Astrocyte (in vitro differentiated cells and primary cell): Measurements from ENCODE around the gene COL6A5. TPM values are rescaled to one million over a fixed set of nuclear protein-coding genes. Genes with fewer than 3 reads are reported as not detected.
"Not testable (repeated sequence)": the region's sequence is repeated elsewhere in the genome, so short reads cannot be mapped to it uniquely, and the experiment has no call there.

ENCODE experiments used
- DNase-seq: peaks from one replicate; pipeline ENCODE4 v3.0.0-alpha.2; 2010; ENCODE audit warnings: low read depth
- FAIRE-seq: peaks from 2 replicates; lab custom pipeline; 2011; peaks lifted over from hg19 to GRCh38; lab: Jason Lieb, UNC
- H2AFZ ChIP-seq: 2 replicates; pipeline ENCODE4 v1.6.0; 2012; ENCODE audit warnings: low read depth, low read length, inconsistent platforms
- H3K27ac ChIP-seq: 2 replicates; pipeline ENCODE4 v1.5.1; 2011; ENCODE audit warnings: low read depth, low read length, inconsistent platforms
- H3K27me3 ChIP-seq: 2 replicates; pipeline ENCODE4 v1.6.0; 2011; ENCODE audit warnings: low read length, inconsistent platforms; ENCODE audit not compliant: insufficient read depth
- H3K36me3 ChIP-seq: 2 replicates; pipeline ENCODE4 v1.5.1; 2011; ENCODE audit warnings: low read length, inconsistent platforms; ENCODE audit not compliant: insufficient read depth
- H3K4me1 ChIP-seq: 2 replicates; pipeline ENCODE4 v1.5.1; 2011; ENCODE audit warnings: low read length, inconsistent platforms; ENCODE audit not compliant: insufficient read depth
- H3K4me2 ChIP-seq: 2 replicates; pipeline ENCODE4 v1.6.0; 2012; ENCODE audit warnings: low read length, inconsistent platforms
- H3K4me3 ChIP-seq: 2 replicates; pipeline ENCODE4 v1.5.1; 2011; ENCODE audit warnings: low read depth, mild to moderate bottlenecking, low read length, inconsistent platforms; ENCODE audit not compliant: insufficient read depth
- H3K79me2 ChIP-seq: 2 replicates; pipeline ENCODE4 v1.6.0; 2012; ENCODE audit warnings: mild to moderate bottlenecking, low read length, inconsistent platforms; ENCODE audit not compliant: insufficient read depth
- H3K9ac ChIP-seq: 2 replicates; pipeline ENCODE4 v1.6.0; 2012; ENCODE audit warnings: mild to moderate bottlenecking, low read length, inconsistent platforms
- H3K9me3 ChIP-seq: 2 replicates; pipeline ENCODE4 v1.5.1; 2012; ENCODE audit warnings: low read depth, mild to moderate bottlenecking, low read length, inconsistent platforms; ENCODE audit not compliant: insufficient read depth
- H4K20me1 ChIP-seq: 2 replicates; pipeline ENCODE4 v1.6.0; 2012; ENCODE audit warnings: low read length, inconsistent platforms; ENCODE audit not compliant: insufficient read depth
- H3K27ac Mint-ChIP-seq: one replicate; pipeline ENCODE4 v1.8.0; 2021; ENCODE audit warnings: mild to moderate bottlenecking, mixed read lengths; ENCODE audit not compliant: unreplicated experiment
- H3K27me3 Mint-ChIP-seq: one replicate; pipeline ENCODE4 v1.8.0; 2021; ENCODE audit warnings: low read depth, mixed read lengths; ENCODE audit not compliant: unreplicated experiment
- H3K36me3 Mint-ChIP-seq: one replicate; pipeline ENCODE4 v1.8.0; 2021; ENCODE audit warnings: low read depth, mixed read lengths; ENCODE audit not compliant: unreplicated experiment
- H3K4me1 Mint-ChIP-seq: one replicate; pipeline ENCODE4 v1.8.0; 2021; ENCODE audit warnings: low read depth, mixed read lengths; ENCODE audit not compliant: unreplicated experiment
- H3K4me3 Mint-ChIP-seq: one replicate; pipeline ENCODE4 v1.8.0; 2021; ENCODE audit warnings: mild to moderate bottlenecking, moderate library complexity, mixed read lengths; ENCODE audit not compliant: unreplicated experiment
- H3K9me3 Mint-ChIP-seq: one replicate; pipeline ENCODE4 v1.8.0; 2021; ENCODE audit warnings: mild to moderate bottlenecking, mixed read lengths; ENCODE audit not compliant: unreplicated experiment
- CTCF ChIP-seq: IDR thresholded peaks from 2 replicates; pipeline ENCODE4 v1.5.1; 2011; ENCODE audit warnings: low read depth, mild to moderate bottlenecking, inconsistent platforms, low read length, moderate library complexity; ENCODE audit not compliant: insufficient read depth
- EZH2 ChIP-seq: IDR thresholded peaks from 2 replicates; pipeline ENCODE4 v1.6.1; 2012; ENCODE audit warnings: mild to moderate bottlenecking, low read length, inconsistent platforms; ENCODE audit not compliant: insufficient read depth
- total RNA-seq: library from RNA; stranded (reverse); gene quantifications from 2 replicates; pipeline ENCODE4 v1.2.1, GENCODE V29; 2021

Gene COL6A5
- total RNA-seq, 1 donor from 2014 or later, result 0.02 TPM

- no peak overlapping the region for H3K4me3 Mint-ChIP-seq
- Histone ChIP-seq H3K36me3 (no peaks in the 10 kb centered on the region), H2AFZ (no peak overlapping the region), H3K4me3 (no peak overlapping the region), H3K4me1 (no peaks in the 10 kb centered on the region), H3K9me3 (no peaks in the 10 kb centered on the region), H3K9ac (no peak overlapping the region), H3K27me3 (peaks cover 8% of the 10 kb centered on the region), H3K4me2 (no peak overlapping the region), H4K20me1 (no peaks in the 10 kb centered on the region), H3K79me2 (no peaks in the 10 kb centered on the region), H3K27ac (no peak overlapping the region)
- peaks cover 15% of the 10 kb centered on the region for H3K9me3 Mint-ChIP-seq
- no peak overlapping the region for H3K27ac Mint-ChIP-seq
- peaks cover 2% of the 10 kb centered on the region for H3K4me1 Mint-ChIP-seq
- DNase-seq (no peak), FAIRE-seq (no peak)
- TF ChIP-seq CTCF (no peak), EZH2 (no peak)
- H3K27me3 Mint-ChIP-seq, result peaks cover 3% of the 10 kb centered on the region
- H3K36me3 Mint-ChIP-seq, result no peaks in the 10 kb centered on the region
These were observed 60.5 kb downstream of the COL6A5 start for GRCh38 chr3:130405956-130406355.

GRCh38 chr3:130408253-130408652, 62.8 kb downstream of the COL6A5 start:
- H3K79me2 ChIP-seq, H4K20me1 ChIP-seq, H3K4me3 ChIP-seq, H3K4me2 ChIP-seq, H3K4me3 Mint-ChIP-seq, H3K4me1 ChIP-seq, DNase-seq, H3K27ac ChIP-seq, H3K9ac ChIP-seq, H3K36me3 Mint-ChIP-seq, H2AFZ ChIP-seq, H3K36me3 ChIP-seq, FAIRE-seq, H3K4me1 Mint-ChIP-seq, H3K27ac Mint-ChIP-seq, H3K27me3 Mint-ChIP-seq, H3K9me3 ChIP-seq, H3K27me3 ChIP-seq: not testable (repeated sequence)
- peaks cover 15% of the 10 kb centered on the region for H3K9me3 Mint-ChIP-seq

GRCh38 chr3:130411320-130411719, 65.8 kb downstream of the COL6A5 start:
- Histone ChIP-seq H3K36me3 (no peaks in the 10 kb centered on the region), H3K27me3 (no peaks in the 10 kb centered on the region), H3K4me3 (no peak overlapping the region), H3K9ac (no peak overlapping the region), H3K9me3 (no peaks in the 10 kb centered on the region), H2AFZ (no peak overlapping the region), H3K27ac (no peak overlapping the region), H3K4me2 (no peak overlapping the region), H4K20me1 (no peaks in the 10 kb centered on the region), H3K4me1 (no peaks in the 10 kb centered on the region), H3K79me2 (no peaks in the 10 kb centered on the region)
- FAIRE-seq, result no peak
- H3K27ac Mint-ChIP-seq, result no peak overlapping the region
- H3K27me3 Mint-ChIP-seq, result no peaks in the 10 kb centered on the region
- TF ChIP-seq CTCF (no peak), EZH2 (no peak)
- H3K4me1 Mint-ChIP-seq, result no peaks in the 10 kb centered on the region
- no peak overlapping the region for H3K4me3 Mint-ChIP-seq
- peaks cover 15% of the 10 kb centered on the region for H3K9me3 Mint-ChIP-seq
- DNase-seq, result no peak
- H3K36me3 Mint-ChIP-seq, result no peaks in the 10 kb centered on the region
